Liver (tissue), 9 donors: Measurements from ENCODE around the gene MAN2A2. TPM values are rescaled to one million over a fixed set of nuclear protein-coding genes. Genes with fewer than 3 reads are reported as not detected.
A peak's percentile ranks its signal among the peaks of the same experiment; 100 is the strongest.

Source experiments
- DNase-seq: peaks from one replicate; pipeline ENCODE4 v3.0.0-alpha.2; 2017; ENCODE audit warnings: low spot score
- H3K27ac ChIP-seq, 2 donors: one replicate each; pipeline ENCODE4 v1.7.0; 2013; ENCODE audit warnings: inconsistent platforms in 2 of 2, low read length in 2 of 2, control low read depth in 1 of 2, low read depth in 1 of 2, mild to moderate bottlenecking in 1 of 2
- H3K27me3 ChIP-seq, 4 donors: one replicate each; pipeline versions ENCODE4 v1.6.1 to v1.7.0; 2013; ENCODE audit warnings: low read length in 3 of 4, inconsistent platforms in 1 of 4, mild to moderate bottlenecking in 1 of 4, moderate library complexity in 1 of 4; ENCODE audit not compliant: control insufficient read depth in 4 of 4, insufficient read depth in 4 of 4
- H3K36me3 ChIP-seq, 4 donors: one replicate each; pipeline versions ENCODE4 v1.6.1 to v1.7.0; 2013; ENCODE audit warnings: low read length in 3 of 4, mild to moderate bottlenecking in 3 of 4, low read depth in 1 of 4, moderate library complexity in 1 of 4; ENCODE audit not compliant: control insufficient read depth in 4 of 4, insufficient read depth in 3 of 4
- H3K4me1 ChIP-seq, 4 donors: one replicate each; pipeline versions ENCODE4 v1.6.1 to v1.7.0; 2013; ENCODE audit warnings: low read length in 3 of 4, mild to moderate bottlenecking in 3 of 4, moderate library complexity in 1 of 4; ENCODE audit not compliant: control insufficient read depth in 4 of 4, insufficient read depth in 4 of 4
- H3K4me3 ChIP-seq, 3 donors: one replicate each; pipeline versions ENCODE4 v1.6.1 to v1.7.0; 2013; ENCODE audit warnings: low read length in 3 of 3, control low read depth in 1 of 3, low read depth in 1 of 3, mild to moderate bottlenecking in 1 of 3
- H3K9ac ChIP-seq, 2 donors: one replicate each; pipeline ENCODE4 v1.7.0; 2013; ENCODE audit warnings: low read length in 2 of 2, mild to moderate bottlenecking in 2 of 2, moderate library complexity in 2 of 2, control low read depth in 1 of 2, low read depth in 1 of 2
- H3K9me3 ChIP-seq, 4 donors: one replicate each; pipeline versions ENCODE4 v1.6.1 to v1.7.0; 2013; ENCODE audit warnings: low read length in 3 of 4; ENCODE audit not compliant: control insufficient read depth in 4 of 4
- ATF3 ChIP-seq: IDR thresholded peaks from 2 replicates; pipeline ENCODE4 v1.6.1; 2016; ENCODE audit warnings: antibody characterized with exemption
- FOXA2 ChIP-seq: IDR thresholded peaks from 2 replicates; pipeline ENCODE4 v1.6.1; 2016; ENCODE audit warnings: antibody characterized with exemption
- HNF4A ChIP-seq, 2 donors: conservative IDR thresholded peaks; 2 replicates each; pipeline ENCODE4 v1.6.1; 2016; ENCODE audit warnings: antibody characterized with exemption in 2 of 2, mild to moderate bottlenecking in 2 of 2
- HNF4G ChIP-seq: IDR thresholded peaks from 2 replicates; pipeline ENCODE4 v1.6.1; 2016; ENCODE audit warnings: antibody characterized with exemption
- NR2F2 ChIP-seq: IDR thresholded peaks from 2 replicates; pipeline ENCODE4 v1.6.1; 2016; ENCODE audit warnings: antibody characterized with exemption
- RAD21 ChIP-seq, 2 donors: IDR thresholded peaks; 2 replicates each; pipeline ENCODE4 v1.6.1; 2016; ENCODE audit warnings: antibody characterized with exemption in 2 of 2, mild to moderate bottlenecking in 2 of 2
- RXRA ChIP-seq, 2 donors: IDR thresholded peaks; 2 replicates each; pipeline ENCODE4 v1.6.1; 2017 to 2018; ENCODE audit warnings: antibody characterized with exemption in 2 of 2, mild to moderate bottlenecking in 1 of 2
- TAF1 ChIP-seq: conservative IDR thresholded peaks from 2 replicates; pipeline ENCODE4 v1.6.1; 2016; ENCODE audit warnings: antibody characterized with exemption, mild to moderate bottlenecking
- ZBTB33 ChIP-seq: IDR thresholded peaks from 2 replicates; pipeline ENCODE4 v1.6.1; 2016; ENCODE audit warnings: antibody characterized with exemption
- WGBS: extraction: QIAGEN DNeasy Blood & Tissue Kit; methylation state at CpG from one replicate; pipeline ENCODE4 v1.1.7; 2013; 5-methylcytosine and 5-hydroxymethylcytosine counted together
- polyA plus RNA-seq, 2 donors: library from polyadenylated mRNA; stranded (reverse) in 1 of 2; unstranded in 1 of 2; fragments of 200-250 nt in 1 of 2; fragments of >200 nt in 1 of 2; fragmentation: Nextera tagmentation in 1 of 2; extraction: Ambion mirVana in 1 of 2; gene quantifications; one replicate each; pipeline versions ENCODE4 v1.2.1 to v1.2.3, GENCODE V29; 2013 to 2015
- total RNA-seq, 2 donors: library from RNA; depleted of rRNA; stranded (reverse); fragments of >200 nt; gene quantifications; one replicate each; pipeline ENCODE4 v1.2.3, GENCODE V29; 2014
- TF ChIP-seq, protein P1 (sequence below): IDR thresholded peaks from 2 replicates; pipeline ENCODE4 v1.6.1; 2016; ENCODE audit warnings: antibody characterized with exemption, mild to moderate bottlenecking
- donor health status: healthy.
- donor health status: healthy.
- donor health status: healthy.
- donor health status: healthy.
- donor health status: healthy.

Gene MAN2A2
- total and polyA plus RNA-seq, 4 donors, result 17.3 to 111 (median 50.9) TPM

GRCh38 chr15:90870354-90871138 is 32.6 kb upstream of the MAN2A2 start:
- Histone ChIP-seq H3K27ac (peak overlapping the region; percentile 88 to 90), H3K36me3 (peaks cover 0 to 3% (median 1%) of the 10 kb centered on the region in 4 donors), H3K4me3 (peak overlapping the region; percentile 89 to 94 (median 91)), H3K27me3 (no peaks in the 10 kb centered on the region), H3K9me3 (no peaks in the 10 kb centered on the region), H3K4me1 (peaks cover 8 to 61% (median 44%) of the 10 kb centered on the region in 4 donors), H3K9ac (peak overlapping the region; percentile 83 to 90)
- DNase-seq, result no peak
- TF ChIP-seq HNF4A (conservative IDR thresholded peaks at IDR 0.05), result no peak
- WGBS, result 24% methylated on average over 19 of the region's 19 CpGs

DNA sequence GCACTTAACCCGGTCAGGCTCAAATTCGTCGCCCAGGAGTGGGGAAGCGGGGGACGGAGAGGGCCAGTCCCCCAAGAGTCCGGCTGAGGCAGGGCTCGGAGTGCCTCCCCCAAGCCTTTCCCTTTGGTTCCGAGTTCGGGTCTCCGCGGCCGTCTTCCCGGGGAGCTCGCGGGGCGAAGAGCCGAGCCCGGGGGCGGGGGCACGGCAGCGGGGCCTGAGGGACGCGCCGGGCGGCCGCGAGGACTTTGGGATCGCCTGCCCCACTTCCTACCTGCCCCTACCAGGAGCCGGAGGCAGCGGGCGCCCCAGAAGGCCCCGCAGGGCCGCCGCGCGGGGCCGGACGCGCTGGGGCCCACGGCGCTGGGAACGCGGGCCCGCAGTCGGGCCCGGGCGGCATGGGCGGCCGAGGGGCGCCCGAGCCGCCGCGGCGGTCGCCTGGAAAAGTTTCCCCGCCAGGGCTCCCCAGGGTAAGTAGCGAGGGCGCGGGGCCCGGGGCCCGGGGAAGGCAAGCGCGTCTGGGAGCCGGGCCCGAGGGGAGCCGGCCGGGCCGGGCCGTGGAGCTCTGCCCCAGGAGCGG is 31.9 kb upstream of the MAN2A2 start:
- peaks cover 8 to 62% (median 46%) of the 10 kb centered on the region in 4 donors for H3K4me1 ChIP-seq

GRCh38 chr15:90871716-90872485 is 31.2 kb upstream of the MAN2A2 start:
- H3K9ac ChIP-seq, result peak overlapping the region; percentile 83 to 96
- H3K27ac ChIP-seq, result peak overlapping the region; percentile 88 to 90
- H3K36me3 ChIP-seq, result peaks cover 8 to 10% (median 9%) of the 10 kb centered on the region in 4 donors
- DNase-seq, result peak; percentile 73
- H3K27me3 ChIP-seq, result no peaks in the 10 kb centered on the region
- under 1% methylated on average over 77 of the region's 77 CpGs for WGBS
- TF ChIP-seq NR2F2, result no peak
- no peak for TF ChIP-seq FOXA2
- TF ChIP-seq, protein P1, sequence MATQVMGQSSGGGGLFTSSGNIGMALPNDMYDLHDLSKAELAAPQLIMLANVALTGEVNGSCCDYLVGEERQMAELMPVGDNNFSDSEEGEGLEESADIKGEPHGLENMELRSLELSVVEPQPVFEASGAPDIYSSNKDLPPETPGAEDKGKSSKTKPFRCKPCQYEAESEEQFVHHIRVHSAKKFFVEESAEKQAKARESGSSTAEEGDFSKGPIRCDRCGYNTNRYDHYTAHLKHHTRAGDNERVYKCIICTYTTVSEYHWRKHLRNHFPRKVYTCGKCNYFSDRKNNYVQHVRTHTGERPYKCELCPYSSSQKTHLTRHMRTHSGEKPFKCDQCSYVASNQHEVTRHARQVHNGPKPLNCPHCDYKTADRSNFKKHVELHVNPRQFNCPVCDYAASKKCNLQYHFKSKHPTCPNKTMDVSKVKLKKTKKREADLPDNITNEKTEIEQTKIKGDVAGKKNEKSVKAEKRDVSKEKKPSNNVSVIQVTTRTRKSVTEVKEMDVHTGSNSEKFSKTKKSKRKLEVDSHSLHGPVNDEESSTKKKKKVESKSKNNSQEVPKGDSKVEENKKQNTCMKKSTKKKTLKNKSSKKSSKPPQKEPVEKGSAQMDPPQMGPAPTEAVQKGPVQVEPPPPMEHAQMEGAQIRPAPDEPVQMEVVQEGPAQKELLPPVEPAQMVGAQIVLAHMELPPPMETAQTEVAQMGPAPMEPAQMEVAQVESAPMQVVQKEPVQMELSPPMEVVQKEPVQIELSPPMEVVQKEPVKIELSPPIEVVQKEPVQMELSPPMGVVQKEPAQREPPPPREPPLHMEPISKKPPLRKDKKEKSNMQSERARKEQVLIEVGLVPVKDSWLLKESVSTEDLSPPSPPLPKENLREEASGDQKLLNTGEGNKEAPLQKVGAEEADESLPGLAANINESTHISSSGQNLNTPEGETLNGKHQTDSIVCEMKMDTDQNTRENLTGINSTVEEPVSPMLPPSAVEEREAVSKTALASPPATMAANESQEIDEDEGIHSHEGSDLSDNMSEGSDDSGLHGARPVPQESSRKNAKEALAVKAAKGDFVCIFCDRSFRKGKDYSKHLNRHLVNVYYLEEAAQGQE, result no peak
- TF ChIP-seq ZBTB33, result no peak
- no peak for TF ChIP-seq HNF4G
- H3K9me3 ChIP-seq, result no peaks in the 10 kb centered on the region
- peak overlapping the region; percentile 80 to 94 (median 89) for H3K4me3 ChIP-seq
- peaks cover 8 to 61% (median 49%) of the 10 kb centered on the region in 4 donors for H3K4me1 ChIP-seq

More for the DNA sequence above, 31.9 kb upstream of the MAN2A2 start:
- peak overlapping the region; percentile 89 to 94 (median 91) for H3K4me3 ChIP-seq
- H3K9ac ChIP-seq, result peak overlapping the region; percentile 83 to 90
- WGBS, result under 1% methylated on average over 71 of the region's 71 CpGs
- H3K9me3 ChIP-seq, result no peaks in the 10 kb centered on the region
- H3K27ac ChIP-seq, result peak overlapping the region; percentile 88 to 90
- no peak for TF ChIP-seq RXRA (IDR thresholded peaks at IDR 0.05)
- no peak for TF ChIP-seq ATF3
- no peak for TF ChIP-seq RAD21 (IDR thresholded peaks at IDR 0.05)
- TF ChIP-seq TAF1, result no peak
- TF ChIP-seq HNF4A (conservative IDR thresholded peaks at IDR 0.05), result no peak
- H3K27me3 ChIP-seq, result no peaks in the 10 kb centered on the region
- H3K36me3 ChIP-seq, result peaks cover 2 to 3% (median 2%) of the 10 kb centered on the region in 4 donors
- DNase-seq, result peak; percentile 67
